GM12878 (cell line): Measurements from ENCODE around the gene THRB.

ENCODE experiments used
- TF ChIP-seq, protein P1 (sequence below): fragments of 450-650 bp; IDR thresholded peaks from 2 replicates; pipeline ENCODE4 v1.6.1; 2017; ENCODE audit warnings: mild to moderate bottlenecking, moderate library complexity
- TF ChIP-seq, protein P2 (sequence below), 3 experiments: IDR thresholded peaks in 2 of 3; conservative IDR thresholded peaks in 1 of 3; 2 replicates each; pipeline ENCODE4 v1.5.1; 2011; ENCODE audit warnings: low read depth in 3 of 3, low read length in 3 of 3, mild to moderate bottlenecking in 3 of 3, control low read depth in 2 of 3, moderate library complexity in 2 of 3, inconsistent platforms in 1 of 3, mixed read lengths in 1 of 3; ENCODE audit not compliant: control insufficient read depth in 2 of 3, insufficient read depth in 1 of 3; ENCODE audit errors: extremely low read depth in 1 of 3

DNA sequence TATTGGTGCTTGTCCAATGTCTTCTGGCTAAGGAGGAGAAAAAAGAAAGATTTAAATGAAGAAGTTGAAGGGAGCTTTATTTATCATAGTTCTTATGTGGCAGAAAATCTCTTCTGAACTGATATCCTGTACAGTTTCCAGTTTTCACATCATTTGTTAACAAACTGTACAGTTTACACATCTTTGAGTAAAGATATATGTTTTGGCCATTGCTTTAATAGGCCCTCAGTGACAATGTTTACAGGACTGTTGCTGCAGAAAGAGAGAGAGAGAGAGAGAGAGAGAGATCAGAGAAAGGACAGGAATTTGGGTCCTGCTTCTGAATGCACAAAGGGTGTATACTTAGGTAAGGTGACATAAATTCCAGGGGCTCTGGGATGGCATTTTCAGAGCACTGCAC, 361.2 kb downstream of the THRB start:
- TF ChIP-seq, protein P1, sequence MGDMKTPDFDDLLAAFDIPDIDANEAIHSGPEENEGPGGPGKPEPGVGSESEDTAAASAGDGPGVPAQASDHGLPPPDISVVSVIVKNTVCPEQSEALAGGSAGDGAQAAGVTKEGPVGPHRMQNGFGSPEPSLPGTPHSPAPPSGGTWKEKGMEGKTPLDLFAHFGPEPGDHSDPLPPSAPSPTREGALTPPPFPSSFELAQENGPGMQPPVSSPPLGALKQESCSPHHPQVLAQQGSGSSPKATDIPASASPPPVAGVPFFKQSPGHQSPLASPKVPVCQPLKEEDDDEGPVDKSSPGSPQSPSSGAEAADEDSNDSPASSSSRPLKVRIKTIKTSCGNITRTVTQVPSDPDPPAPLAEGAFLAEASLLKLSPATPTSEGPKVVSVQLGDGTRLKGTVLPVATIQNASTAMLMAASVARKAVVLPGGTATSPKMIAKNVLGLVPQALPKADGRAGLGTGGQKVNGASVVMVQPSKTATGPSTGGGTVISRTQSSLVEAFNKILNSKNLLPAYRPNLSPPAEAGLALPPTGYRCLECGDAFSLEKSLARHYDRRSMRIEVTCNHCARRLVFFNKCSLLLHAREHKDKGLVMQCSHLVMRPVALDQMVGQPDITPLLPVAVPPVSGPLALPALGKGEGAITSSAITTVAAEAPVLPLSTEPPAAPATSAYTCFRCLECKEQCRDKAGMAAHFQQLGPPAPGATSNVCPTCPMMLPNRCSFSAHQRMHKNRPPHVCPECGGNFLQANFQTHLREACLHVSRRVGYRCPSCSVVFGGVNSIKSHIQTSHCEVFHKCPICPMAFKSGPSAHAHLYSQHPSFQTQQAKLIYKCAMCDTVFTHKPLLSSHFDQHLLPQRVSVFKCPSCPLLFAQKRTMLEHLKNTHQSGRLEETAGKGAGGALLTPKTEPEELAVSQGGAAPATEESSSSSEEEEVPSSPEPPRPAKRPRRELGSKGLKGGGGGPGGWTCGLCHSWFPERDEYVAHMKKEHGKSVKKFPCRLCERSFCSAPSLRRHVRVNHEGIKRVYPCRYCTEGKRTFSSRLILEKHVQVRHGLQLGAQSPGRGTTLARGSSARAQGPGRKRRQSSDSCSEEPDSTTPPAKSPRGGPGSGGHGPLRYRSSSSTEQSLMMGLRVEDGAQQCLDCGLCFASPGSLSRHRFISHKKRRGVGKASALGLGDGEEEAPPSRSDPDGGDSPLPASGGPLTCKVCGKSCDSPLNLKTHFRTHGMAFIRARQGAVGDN: no peak
- TF ChIP-seq, protein P2, sequence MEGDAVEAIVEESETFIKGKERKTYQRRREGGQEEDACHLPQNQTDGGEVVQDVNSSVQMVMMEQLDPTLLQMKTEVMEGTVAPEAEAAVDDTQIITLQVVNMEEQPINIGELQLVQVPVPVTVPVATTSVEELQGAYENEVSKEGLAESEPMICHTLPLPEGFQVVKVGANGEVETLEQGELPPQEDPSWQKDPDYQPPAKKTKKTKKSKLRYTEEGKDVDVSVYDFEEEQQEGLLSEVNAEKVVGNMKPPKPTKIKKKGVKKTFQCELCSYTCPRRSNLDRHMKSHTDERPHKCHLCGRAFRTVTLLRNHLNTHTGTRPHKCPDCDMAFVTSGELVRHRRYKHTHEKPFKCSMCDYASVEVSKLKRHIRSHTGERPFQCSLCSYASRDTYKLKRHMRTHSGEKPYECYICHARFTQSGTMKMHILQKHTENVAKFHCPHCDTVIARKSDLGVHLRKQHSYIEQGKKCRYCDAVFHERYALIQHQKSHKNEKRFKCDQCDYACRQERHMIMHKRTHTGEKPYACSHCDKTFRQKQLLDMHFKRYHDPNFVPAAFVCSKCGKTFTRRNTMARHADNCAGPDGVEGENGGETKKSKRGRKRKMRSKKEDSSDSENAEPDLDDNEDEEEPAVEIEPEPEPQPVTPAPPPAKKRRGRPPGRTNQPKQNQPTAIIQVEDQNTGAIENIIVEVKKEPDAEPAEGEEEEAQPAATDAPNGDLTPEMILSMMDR (IDR thresholded peaks at IDR 0.05 in 2 of 3, conservative IDR thresholded peaks at IDR 0.05 in 1 of 3; ENCODE audit: control insufficient read depth in 2 of 3, extremely low read depth in 1 of 3, insufficient read depth in 1 of 3, low read depth in 3 of 3, low read length in 3 of 3): no peak
